GM08714 (cell line): ENCODE measurements around the gene GALE.
"Not testable (repeated sequence)": the region's sequence is repeated elsewhere in the genome, so short reads cannot be mapped to it uniquely, and the experiment has no call there.

Experiments used
- H3K4me3 ChIP-seq: fragments of 200-500 bp; sonication (Bioruptor generic); 2 replicates; pipeline ENCODE4 v1.5.1; 2014; ENCODE audit warnings: mild to moderate bottlenecking, low read length, inconsistent platforms
- ZNF274 ChIP-seq: IDR thresholded peaks from 2 replicates; pipeline ENCODE4 v1.6.1; 2012; ENCODE audit warnings: mild to moderate bottlenecking, low read depth, low read length

GALE gene

DNA sequence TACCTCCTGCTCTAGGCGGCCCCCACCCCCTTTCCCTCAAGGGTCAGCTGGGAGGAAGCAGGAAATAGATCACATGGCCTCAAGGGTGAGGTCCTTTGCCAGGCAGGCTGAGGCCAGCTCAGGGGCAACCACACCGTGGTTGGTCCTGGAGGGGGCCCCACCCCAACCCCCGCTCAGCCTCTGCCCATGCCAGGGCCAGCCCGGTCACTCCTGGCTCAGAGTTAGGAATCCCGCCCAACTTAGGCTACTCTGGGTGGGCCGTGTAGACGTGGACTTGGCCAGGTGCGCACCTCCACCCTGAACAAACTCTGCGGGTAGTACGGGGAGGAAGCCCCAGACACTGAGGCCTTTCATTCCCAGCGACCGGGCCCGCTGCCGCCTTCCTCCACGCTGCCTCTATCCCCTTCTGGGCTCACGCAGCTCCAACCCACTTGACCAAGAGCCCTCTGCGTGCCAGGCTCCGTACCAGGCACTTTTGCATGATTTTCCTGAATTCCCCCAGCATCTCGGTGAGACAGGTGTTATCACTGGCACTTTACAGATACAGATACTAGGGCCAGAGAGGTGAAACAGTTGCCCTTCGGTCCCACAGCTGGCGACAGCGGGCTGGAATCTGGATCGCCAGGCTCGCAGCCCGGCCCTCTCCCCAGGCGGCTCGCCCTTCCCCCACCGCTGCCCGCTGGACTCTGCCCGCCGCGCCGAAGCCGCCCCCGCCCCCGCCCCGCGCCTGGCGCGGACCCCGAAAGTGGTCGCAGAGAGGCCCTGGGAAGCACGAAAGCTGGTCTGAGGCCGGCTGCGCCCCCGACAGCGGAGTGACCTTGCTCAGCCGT is 769 bp downstream of the GALE start:
- H3K4me3 ChIP-seq, result peak overlapping the region; percentile 91
- no peak for TF ChIP-seq ZNF274

DNA sequence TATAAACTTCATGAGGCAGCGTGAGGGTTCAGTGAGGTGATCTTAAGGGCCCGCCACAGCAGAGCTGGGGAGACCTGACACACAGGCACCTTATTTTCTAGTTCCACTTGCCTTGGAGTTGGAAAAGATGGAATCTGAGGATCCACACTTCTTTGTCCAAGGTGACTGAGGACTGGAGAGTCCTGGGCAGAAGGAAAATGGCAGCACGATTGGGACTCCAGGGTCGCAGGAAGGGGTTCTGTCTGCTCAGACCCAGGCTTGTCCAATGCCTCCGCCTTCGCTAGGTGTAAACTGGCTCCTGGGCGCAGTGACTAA is 1.3 kb downstream of the GALE start:
- no peak for TF ChIP-seq ZNF274
- peak overlapping the region; percentile 91; the same call in 1 of the 2 replicates for H3K4me3 ChIP-seq

GRCh38 chr1:23798662-23799142 is 1.9 kb downstream of the GALE start:
- no peak overlapping the region for H3K4me3 ChIP-seq
- no peak for TF ChIP-seq ZNF274

GRCh38 chr1:23797478-23798448 is 2.8 kb downstream of the GALE start:
- TF ChIP-seq ZNF274, result no peak
- H3K4me3 ChIP-seq, result no peak overlapping the region

DNA sequence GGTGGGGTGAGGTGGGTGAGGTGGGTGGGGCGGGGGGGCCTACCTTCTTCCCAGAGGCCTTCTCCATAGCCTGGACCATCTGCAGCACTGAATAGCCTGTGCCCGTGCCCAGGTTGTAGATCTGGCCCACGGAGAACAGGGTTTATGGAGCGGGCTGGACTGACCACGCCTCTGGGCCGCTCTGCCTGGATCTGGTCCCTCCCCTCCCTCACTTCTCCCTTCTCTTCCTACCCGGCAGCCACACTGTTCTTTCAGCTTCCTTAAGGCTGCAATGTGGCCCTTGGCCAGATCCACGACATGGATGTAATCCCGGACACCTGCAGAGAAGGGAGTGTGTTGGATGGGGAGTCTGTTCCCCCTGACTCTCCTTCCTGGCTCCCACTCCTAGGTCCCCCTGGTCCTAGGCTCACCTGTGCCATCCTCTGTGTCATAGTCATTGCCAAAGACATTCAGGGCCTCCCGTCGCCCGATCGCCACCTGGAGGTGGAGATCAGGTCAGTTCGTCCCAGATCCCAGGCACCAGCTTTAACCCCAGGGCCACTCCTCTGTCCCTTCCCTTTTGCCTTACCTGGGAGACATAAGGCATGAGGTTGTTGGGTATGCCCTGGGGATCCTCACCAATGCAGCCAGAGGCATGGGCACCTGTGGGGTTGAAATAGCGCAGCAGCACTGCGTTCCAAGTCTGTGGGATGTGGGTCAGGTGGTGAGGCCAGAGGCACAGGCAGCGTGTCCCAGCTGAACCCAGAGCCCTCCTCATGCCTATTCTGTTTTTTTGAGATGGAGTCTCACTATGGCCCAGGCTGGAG is 3.9 kb downstream of the GALE start:
- no peak overlapping the region for H3K4me3 ChIP-seq
- no peak for TF ChIP-seq ZNF274

DNA sequence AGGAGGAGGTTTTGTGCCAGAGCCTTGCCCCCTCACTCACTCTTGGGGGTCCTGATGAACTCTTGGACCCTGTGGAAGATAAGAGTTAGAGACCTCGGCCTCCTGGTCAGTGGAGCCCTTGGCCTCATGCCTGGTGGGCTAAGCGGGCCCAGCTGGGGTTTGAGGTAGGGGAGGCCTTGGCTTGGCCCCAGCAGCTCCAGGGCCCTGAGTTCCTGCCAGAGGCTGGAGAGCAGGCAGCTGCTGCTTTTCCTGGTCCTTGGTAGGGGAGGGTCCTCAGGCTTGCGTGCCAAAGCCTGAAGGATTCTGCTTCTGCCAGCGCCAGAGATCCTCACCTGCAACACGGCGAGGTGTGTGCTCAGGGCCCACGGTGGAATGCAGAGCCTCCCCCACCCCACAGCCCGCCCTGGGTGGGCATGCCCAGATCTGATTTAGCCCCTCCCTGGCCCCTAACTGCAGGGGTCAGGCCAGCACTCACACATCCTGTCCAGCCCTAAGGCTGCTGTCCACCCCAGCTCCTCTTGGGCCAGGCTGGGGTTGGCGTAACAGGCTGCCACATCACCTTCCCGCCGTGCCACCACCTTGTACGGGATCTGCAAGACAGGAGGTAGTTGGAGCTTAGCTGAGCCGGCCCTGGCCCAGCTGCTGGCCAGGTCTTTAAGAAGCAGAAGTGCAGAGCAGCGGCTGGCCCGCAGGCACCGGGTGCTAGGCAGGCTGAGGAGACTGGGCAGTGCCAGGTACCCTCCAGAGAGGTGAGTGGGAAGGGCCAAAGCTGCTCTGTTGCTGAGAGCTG is 4.7 kb downstream of the GALE start:
- no peak overlapping the region for H3K4me3 ChIP-seq
- no peak for TF ChIP-seq ZNF274

- H3K4me3 ChIP-seq, result not testable (repeated sequence)
Observed at GRCh38 chr1:23794732-23795182, 5.8 kb downstream of the GALE start.

DNA sequence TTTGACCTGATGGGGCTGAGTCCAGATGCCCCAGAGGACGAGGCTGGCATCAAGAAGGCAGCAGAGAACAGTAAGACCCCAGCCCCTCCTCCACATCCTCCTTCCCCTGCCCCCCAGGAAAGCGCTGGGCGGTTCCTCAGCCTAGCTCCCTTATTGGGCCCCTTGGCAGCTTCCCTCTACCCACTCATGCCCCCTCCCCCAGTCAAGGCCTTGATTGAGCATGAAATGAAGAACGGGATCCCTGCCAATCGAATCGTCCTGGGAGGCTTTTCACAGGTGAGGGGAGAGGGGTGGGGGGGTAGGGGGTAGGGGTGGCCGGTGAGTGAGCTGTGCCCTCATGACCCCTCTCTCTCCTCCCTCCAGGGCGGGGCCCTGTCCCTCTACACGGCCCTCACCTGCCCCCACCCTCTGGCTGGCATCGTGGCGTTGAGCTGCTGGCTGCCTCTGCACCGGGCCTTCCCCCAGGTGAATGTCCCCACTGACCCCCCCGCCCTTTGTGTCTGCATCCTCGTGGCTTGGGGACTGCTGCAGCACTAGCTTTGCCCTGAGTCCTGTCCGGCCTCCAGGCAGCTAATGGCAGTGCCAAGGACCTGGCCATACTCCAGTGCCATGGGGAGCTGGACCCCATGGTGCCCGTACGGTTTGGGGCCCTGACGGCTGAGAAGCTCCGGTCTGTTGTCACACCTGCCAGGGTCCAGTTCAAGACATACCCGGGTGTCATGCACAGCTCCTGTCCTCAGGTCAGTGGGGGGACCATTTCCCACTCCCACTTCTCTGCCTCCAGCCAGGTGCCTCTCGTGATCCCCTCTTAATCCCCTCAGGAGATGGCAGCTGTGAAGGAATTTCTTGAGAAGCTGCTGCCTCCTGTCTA is 6.5 kb downstream of the GALE start:
- H3K4me3 ChIP-seq, result no peak overlapping the region
- TF ChIP-seq ZNF274, result no peak

DNA sequence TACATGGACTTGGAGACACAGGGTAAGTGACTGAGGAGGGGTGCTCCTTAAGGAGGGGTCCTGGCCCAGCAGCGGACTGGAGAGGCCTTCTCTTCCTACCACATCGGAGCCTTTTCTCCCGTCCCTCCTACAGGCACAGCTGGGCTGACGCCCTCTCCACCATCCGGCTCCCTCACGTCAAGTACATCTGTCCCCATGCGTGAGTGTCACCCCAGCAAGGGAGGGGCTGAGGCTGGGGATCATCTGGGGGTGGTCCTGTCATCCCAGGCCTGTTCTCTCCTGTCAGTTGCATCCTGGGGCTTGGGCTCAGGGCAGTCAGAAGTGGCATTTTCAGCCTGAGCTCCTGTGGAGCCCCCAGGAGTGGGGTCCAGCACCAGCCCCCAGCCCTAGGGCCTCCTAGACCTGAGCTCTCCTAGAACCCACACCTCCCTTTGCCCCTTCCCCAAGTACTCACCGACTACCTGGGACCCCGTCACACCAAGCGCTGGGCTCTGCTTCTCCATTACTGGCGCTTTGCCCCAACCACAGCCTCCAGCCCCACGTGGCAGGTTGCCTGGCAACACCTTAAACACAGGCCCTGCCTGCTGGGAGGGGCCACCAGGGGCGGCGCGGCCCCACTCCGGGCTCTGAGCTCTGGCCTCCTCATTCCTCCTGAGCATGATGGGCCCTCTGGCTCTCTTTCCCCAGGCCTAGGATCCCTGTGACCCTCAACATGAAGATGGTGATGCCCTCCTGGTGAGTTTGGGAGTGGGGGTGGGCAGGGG is 7.4 kb downstream of the GALE start:
- no peak for TF ChIP-seq ZNF274
- no peak overlapping the region for H3K4me3 ChIP-seq

- TF ChIP-seq ZNF274, result no peak
- H3K4me3 ChIP-seq, result peak overlapping the region; percentile 11; the same call in 1 of the 2 replicates
Observed at GRCh38 chr1:23792151-23792945, 8.2 kb downstream of the GALE start.

GRCh38 chr1:23791516-23792047 is 9.0 kb downstream of the GALE start:
- H3K4me3 ChIP-seq, result peak overlapping the region; percentile 82
- no peak for TF ChIP-seq ZNF274
